K562 (cell line): ENCODE measurements around the gene REEP3. TPM values are rescaled to one million over a fixed set of nuclear protein-coding genes. Genes with fewer than 3 reads are reported as not detected.

Experiments
- ARHGAP35 ChIP-seq: fragments of 450-650 bp; IDR thresholded peaks from 2 replicates; pipeline ENCODE4 v1.6.1; 2018; ENCODE audit not compliant: partially characterized antibody
- CBX3 ChIP-seq, 2 experiments: IDR thresholded peaks; 1 replicate in 1 of 2; 2 replicates in 1 of 2; pipeline ENCODE4 v1.6.1; 2012; ENCODE audit warnings: inconsistent platforms in 2 of 2, low read length in 2 of 2, borderline replicate concordance in 1 of 2, control low read depth in 1 of 2
- FOXP1 ChIP-seq: sonication (generic); formaldehyde crosslinking; IDR thresholded peaks from 2 replicates; pipeline ENCODE4 v1.8.0; 2022; ENCODE audit warnings: mild to moderate bottlenecking, missing genetic modification reagents
- MAFF ChIP-seq: IDR thresholded peaks from 2 replicates; pipeline ENCODE4 v1.6.1; 2012; ENCODE audit warnings: low read length, improper control_type of control experiment
- NR4A1 ChIP-seq, 2 experiments: fragments of 250-450 bp in 1 of 2; fragments of 450-650 bp in 1 of 2; sonication (Bioruptor Pico) in 1 of 2; IDR thresholded peaks; 2 replicates each; pipeline versions ENCODE4 v1.4.0 to v1.6.1; 2016 to 2020; ENCODE audit warnings: mild to moderate bottlenecking in 2 of 2, missing compliant biosample characterization in 1 of 2, missing genetic modification characterization in 1 of 2, moderate library complexity in 1 of 2
- PURB ChIP-seq: sonication (generic); formaldehyde crosslinking; IDR thresholded peaks from 2 replicates; pipeline ENCODE4 v1.9.0; 2021; ENCODE audit warnings: low read depth, mild to moderate bottlenecking, missing genetic modification reagents
- SOX6 ChIP-seq: fragments of 450-650 bp; IDR thresholded peaks from 2 replicates; pipeline ENCODE4 v1.6.1; 2014; ENCODE audit warnings: mild to moderate bottlenecking
- SRSF7 ChIP-seq: fragments of 200-400 bp; formaldehyde crosslinking; optimal IDR thresholded peaks from 2 replicates; pipeline ENCODE3; 2017; ENCODE audit warnings: mild to moderate bottlenecking, low read depth, low read length
- XRCC4 ChIP-seq: IDR thresholded peaks from one replicate; pipeline ENCODE4 v1.6.1; 2011; ENCODE audit not compliant: insufficient read depth, insufficient read length; ENCODE audit errors: extremely low read depth
- polyA plus RNA-seq, 8 experiments: library from polyadenylated mRNA; depleted of rRNA in 4 of 8; stranded (reverse) in 5 of 8; unstranded in 3 of 8; fragments of >200 nt; fragmentation: Nextera tagmentation in 2 of 8; fragmentation: Illumina TruSeq in 1 of 8; extraction: Ambion mirVana in 2 of 8; extraction: Trizol in 1 of 8; gene quantifications; 2 replicates each; pipeline versions ENCODE4 v1.2.1 to v1.2.3, GENCODE V29; 2011 to 2014; ENCODE audit warnings: inconsistent platforms in 1 of 8, missing spikeins in 1 of 8
- total RNA-seq, 7 experiments: library from RNA; depleted of rRNA in 6 of 7; stranded (reverse); fragments of >200 nt in 6 of 7; fragmentation: Illumina TruSeq in 2 of 7; extraction: Trizol in 2 of 7; gene quantifications; 2 replicates each; pipeline versions ENCODE4 v1.2.1 to v1.2.3, GENCODE V29; 2011 to 2021; ENCODE audit warnings: low replicate concordance in 1 of 7
- TF ChIP-seq, protein P1 (sequence below): sonication (generic); formaldehyde crosslinking; IDR thresholded peaks from 2 replicates; pipeline ENCODE4 v1.8.1; 2023; ENCODE audit warnings: missing genetic modification reagents, mild to moderate bottlenecking, borderline replicate concordance
- TF ChIP-seq, protein P2 (sequence below): fragments of 450-650 bp; formaldehyde crosslinking; IDR thresholded peaks from 2 replicates; pipeline ENCODE4 v1.4.0; 2020; ENCODE audit warnings: mild to moderate bottlenecking, moderate library complexity
- TF ChIP-seq, protein P3 (sequence below), 2 experiments: fragments of 450-650 bp in 1 of 2; IDR thresholded peaks; 2 replicates each; pipeline ENCODE4 v1.6.1; 2011 to 2017; ENCODE audit warnings: low read depth in 2 of 2, antibody characterized with exemption in 1 of 2, borderline replicate concordance in 1 of 2, low read length in 1 of 2, mild to moderate bottlenecking in 1 of 2, mixed read lengths in 1 of 2; ENCODE audit not compliant: control insufficient read depth in 1 of 2
- TF ChIP-seq, protein P4 (sequence below): fragments of 450-650 bp; IDR thresholded peaks from one replicate; pipeline ENCODE4 v1.6.1; 2018; ENCODE audit warnings: mild to moderate bottlenecking, moderate library complexity; ENCODE audit not compliant: partially characterized antibody

The REEP3 gene
- total and polyA plus RNA-seq, 9 of the 15 experiments (the other 6 are each of a cell fraction or from before 2014, with no cell fraction given), result 3.4 to 13.4 (median 9.2) TPM

DNA sequence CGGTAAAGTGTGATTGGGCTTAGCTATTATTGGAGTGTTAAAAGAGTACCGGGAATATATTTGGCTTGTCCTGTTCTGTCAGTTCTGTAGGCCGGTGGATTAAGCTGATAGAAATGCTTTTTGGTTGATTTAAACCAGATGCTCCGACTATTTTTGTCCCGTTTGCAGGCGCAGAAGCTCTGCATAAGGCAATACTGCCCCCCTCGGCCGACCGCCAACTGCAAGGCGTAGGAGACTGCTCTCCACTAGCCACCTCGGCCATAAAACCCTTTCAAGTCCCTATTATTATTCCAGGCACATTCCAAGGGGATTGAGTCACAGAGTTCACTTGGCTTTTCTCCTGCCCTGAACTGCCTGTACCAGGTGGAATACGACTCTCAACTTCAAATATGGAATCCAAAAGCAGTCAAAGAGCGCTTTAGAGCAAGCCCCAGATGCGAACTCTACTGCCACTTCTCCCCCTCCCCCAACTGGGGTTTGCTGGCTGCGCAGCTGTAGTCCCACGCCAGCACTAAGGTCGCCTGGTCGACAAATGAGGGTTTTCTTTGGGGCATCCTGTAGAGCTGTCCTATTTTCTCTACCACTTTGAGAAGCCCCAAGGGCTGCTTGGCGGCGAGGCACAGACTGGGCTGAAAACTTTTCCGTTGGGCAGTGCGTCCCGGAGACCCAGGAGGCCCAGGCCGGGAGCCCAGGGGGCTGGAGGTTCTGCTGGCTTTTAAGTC, 108.3 kb downstream of the REEP3 start (continued):
- TF ChIP-seq, protein P1, sequence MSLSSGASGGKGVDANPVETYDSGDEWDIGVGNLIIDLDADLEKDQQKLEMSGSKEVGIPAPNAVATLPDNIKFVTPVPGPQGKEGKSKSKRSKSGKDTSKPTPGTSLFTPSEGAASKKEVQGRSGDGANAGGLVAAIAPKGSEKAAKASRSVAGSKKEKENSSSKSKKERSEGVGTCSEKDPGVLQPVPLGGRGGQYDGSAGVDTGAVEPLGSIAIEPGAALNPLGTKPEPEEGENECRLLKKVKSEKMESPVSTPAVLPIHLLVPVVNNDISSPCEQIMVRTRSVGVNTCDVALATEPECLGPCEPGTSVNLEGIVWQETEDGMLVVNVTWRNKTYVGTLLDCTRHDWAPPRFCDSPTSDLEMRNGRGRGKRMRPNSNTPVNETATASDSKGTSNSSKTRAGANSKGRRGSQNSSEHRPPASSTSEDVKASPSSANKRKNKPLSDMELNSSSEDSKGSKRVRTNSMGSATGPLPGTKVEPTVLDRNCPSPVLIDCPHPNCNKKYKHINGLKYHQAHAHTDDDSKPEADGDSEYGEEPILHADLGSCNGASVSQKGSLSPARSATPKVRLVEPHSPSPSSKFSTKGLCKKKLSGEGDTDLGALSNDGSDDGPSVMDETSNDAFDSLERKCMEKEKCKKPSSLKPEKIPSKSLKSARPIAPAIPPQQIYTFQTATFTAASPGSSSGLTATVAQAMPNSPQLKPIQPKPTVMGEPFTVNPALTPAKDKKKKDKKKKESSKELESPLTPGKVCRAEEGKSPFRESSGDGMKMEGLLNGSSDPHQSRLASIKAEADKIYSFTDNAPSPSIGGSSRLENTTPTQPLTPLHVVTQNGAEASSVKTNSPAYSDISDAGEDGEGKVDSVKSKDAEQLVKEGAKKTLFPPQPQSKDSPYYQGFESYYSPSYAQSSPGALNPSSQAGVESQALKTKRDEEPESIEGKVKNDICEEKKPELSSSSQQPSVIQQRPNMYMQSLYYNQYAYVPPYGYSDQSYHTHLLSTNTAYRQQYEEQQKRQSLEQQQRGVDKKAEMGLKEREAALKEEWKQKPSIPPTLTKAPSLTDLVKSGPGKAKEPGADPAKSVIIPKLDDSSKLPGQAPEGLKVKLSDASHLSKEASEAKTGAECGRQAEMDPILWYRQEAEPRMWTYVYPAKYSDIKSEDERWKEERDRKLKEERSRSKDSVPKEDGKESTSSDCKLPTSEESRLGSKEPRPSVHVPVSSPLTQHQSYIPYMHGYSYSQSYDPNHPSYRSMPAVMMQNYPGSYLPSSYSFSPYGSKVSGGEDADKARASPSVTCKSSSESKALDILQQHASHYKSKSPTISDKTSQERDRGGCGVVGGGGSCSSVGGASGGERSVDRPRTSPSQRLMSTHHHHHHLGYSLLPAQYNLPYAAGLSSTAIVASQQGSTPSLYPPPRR, result no peak
- TF ChIP-seq, protein P2, sequence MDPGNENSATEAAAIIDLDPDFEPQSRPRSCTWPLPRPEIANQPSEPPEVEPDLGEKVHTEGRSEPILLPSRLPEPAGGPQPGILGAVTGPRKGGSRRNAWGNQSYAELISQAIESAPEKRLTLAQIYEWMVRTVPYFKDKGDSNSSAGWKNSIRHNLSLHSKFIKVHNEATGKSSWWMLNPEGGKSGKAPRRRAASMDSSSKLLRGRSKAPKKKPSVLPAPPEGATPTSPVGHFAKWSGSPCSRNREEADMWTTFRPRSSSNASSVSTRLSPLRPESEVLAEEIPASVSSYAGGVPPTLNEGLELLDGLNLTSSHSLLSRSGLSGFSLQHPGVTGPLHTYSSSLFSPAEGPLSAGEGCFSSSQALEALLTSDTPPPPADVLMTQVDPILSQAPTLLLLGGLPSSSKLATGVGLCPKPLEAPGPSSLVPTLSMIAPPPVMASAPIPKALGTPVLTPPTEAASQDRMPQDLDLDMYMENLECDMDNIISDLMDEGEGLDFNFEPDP (CRISPR knock-in tag), result no peak
- TF ChIP-seq PURB (CRISPR knock-in tag), result no peak
- peak; percentile 49; the same call in 1 of the 2 replicates for TF ChIP-seq SOX6
- TF ChIP-seq, protein P3, sequence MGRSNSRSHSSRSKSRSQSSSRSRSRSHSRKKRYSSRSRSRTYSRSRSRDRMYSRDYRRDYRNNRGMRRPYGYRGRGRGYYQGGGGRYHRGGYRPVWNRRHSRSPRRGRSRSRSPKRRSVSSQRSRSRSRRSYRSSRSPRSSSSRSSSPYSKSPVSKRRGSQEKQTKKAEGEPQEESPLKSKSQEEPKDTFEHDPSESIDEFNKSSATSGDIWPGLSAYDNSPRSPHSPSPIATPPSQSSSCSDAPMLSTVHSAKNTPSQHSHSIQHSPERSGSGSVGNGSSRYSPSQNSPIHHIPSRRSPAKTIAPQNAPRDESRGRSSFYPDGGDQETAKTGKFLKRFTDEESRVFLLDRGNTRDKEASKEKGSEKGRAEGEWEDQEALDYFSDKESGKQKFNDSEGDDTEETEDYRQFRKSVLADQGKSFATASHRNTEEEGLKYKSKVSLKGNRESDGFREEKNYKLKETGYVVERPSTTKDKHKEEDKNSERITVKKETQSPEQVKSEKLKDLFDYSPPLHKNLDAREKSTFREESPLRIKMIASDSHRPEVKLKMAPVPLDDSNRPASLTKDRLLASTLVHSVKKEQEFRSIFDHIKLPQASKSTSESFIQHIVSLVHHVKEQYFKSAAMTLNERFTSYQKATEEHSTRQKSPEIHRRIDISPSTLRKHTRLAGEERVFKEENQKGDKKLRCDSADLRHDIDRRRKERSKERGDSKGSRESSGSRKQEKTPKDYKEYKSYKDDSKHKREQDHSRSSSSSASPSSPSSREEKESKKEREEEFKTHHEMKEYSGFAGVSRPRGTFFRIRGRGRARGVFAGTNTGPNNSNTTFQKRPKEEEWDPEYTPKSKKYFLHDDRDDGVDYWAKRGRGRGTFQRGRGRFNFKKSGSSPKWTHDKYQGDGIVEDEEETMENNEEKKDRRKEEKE (IDR thresholded peaks at IDR 0.05; ENCODE audit: borderline replicate concordance in 1 of 2, control insufficient read depth in 1 of 2, low read depth in 2 of 2, low read length in 1 of 2), result no peak
- no peak for TF ChIP-seq SRSF7
- TF ChIP-seq XRCC4, result no peak
- TF ChIP-seq NR4A1 (CRISPR knock-in tag; IDR thresholded peaks at IDR 0.05), result 0 out of 2 replicates have a peak, but pooled peaks have one; percentile 45
- TF ChIP-seq NR4A1 (tag; IDR thresholded peaks at IDR 0.05), result 0 out of 2 replicates have a peak, but pooled peaks have one; percentile 54
- no peak for TF ChIP-seq MAFF
- no peak for TF ChIP-seq FOXP1 (CRISPR knock-in tag)
- no peak for TF ChIP-seq CBX3 (IDR thresholded peaks at IDR 0.05; ENCODE audit: borderline replicate concordance in 1 of 2, low read length in 2 of 2)
- no peak for TF ChIP-seq ARHGAP35
- TF ChIP-seq, protein P4, sequence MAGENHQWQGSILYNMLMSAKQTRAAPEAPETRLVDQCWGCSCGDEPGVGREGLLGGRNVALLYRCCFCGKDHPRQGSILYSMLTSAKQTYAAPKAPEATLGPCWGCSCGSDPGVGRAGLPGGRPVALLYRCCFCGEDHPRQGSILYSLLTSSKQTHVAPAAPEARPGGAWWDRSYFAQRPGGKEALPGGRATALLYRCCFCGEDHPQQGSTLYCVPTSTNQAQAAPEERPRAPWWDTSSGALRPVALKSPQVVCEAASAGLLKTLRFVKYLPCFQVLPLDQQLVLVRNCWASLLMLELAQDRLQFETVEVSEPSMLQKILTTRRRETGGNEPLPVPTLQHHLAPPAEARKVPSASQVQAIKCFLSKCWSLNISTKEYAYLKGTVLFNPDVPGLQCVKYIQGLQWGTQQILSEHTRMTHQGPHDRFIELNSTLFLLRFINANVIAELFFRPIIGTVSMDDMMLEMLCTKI, result no peak
